Keratinocyte (primary cell): ENCODE data around the gene PDK1.

Source experiments
- CTCF ChIP-seq, 3 experiments: IDR thresholded peaks in 1 of 3; conservative IDR thresholded peaks in 1 of 3; optimal IDR thresholded peaks in 1 of 3; 2 replicates in 2 of 3; 3 replicates in 1 of 3; pipeline versions ENCODE3 to v1.5.1; 2011; ENCODE audit warnings: low read length in 3 of 3, mild to moderate bottlenecking in 3 of 3, moderate library complexity in 2 of 3, control low read depth in 1 of 3, inconsistent platforms in 1 of 3; ENCODE audit not compliant: insufficient read depth in 2 of 3; ENCODE audit errors: extremely low read depth in 1 of 3
- EZH2 ChIP-seq: IDR thresholded peaks from one replicate; pipeline ENCODE4 v1.6.1; 2012; ENCODE audit warnings: inconsistent platforms, mild to moderate bottlenecking, low read length, moderate library complexity

GRCh38 chr2:172580544-172580943 lies 24.7 kb downstream of the PDK1 start:
- no peak for TF ChIP-seq CTCF (optimal IDR thresholded peaks at IDR 0.05 in 1 of 3, IDR thresholded peaks at IDR 0.05 in 1 of 3, conservative IDR thresholded peaks at IDR 0.05 in 1 of 3; ENCODE audit: extremely low read depth in 1 of 3, insufficient read depth in 2 of 3, low read length in 3 of 3)
- TF ChIP-seq EZH2: no peak
